Activated T-cell treated with anti-CD3 and anti-CD28 coated beads, Interleukin-2, amount 50 U/mL, for 24 hours (primary cell): ENCODE data around the gene TMED8.

ENCODE experiments used
- DNase-seq: peaks from one replicate; pipeline ENCODE4 v3.0.0-alpha.2; 2020
- H3K27ac Mint-ChIP-seq: 2 replicates; pipeline ENCODE4 v1.8.0; 2020; ENCODE audit warnings: mild to moderate bottlenecking, mixed read lengths
- H3K27me3 Mint-ChIP-seq: 2 replicates; pipeline ENCODE4 v1.8.0; 2020; ENCODE audit warnings: mixed read lengths
- H3K36me3 Mint-ChIP-seq: 2 replicates; pipeline ENCODE4 v1.8.0; 2020; ENCODE audit warnings: low read depth, mixed read lengths
- H3K4me1 Mint-ChIP-seq: 2 replicates; pipeline ENCODE4 v1.8.0; 2020; ENCODE audit warnings: low read depth, mixed read lengths
- H3K4me3 Mint-ChIP-seq: 2 replicates; pipeline ENCODE4 v1.8.0; 2020; ENCODE audit warnings: mild to moderate bottlenecking, moderate library complexity, mixed read lengths
- H3K9me3 Mint-ChIP-seq: 2 replicates; pipeline ENCODE4 v1.8.0; 2020; ENCODE audit warnings: mixed read lengths

Gene TMED8

GRCh38 chr14:77306416-77306815 lies 70.5 kb downstream of the TMED8 start:
- DNase-seq, result no peak
- Mint-ChIP-seq H3K27ac (no peak overlapping the region), H3K4me3 (no peak overlapping the region), H3K4me1 (peaks cover 37% of the 10 kb centered on the region), H3K9me3 (no peaks in the 10 kb centered on the region), H3K27me3 (no peaks in the 10 kb centered on the region), H3K36me3 (peaks cover 19% of the 10 kb centered on the region)

- no peaks in the 10 kb centered on the region for H3K9me3 Mint-ChIP-seq
- no peak overlapping the region for H3K4me3 Mint-ChIP-seq
- H3K27me3 Mint-ChIP-seq, result no peaks in the 10 kb centered on the region
- peaks cover 22% of the 10 kb centered on the region for H3K36me3 Mint-ChIP-seq
- H3K27ac Mint-ChIP-seq, result no peak overlapping the region
- no peak for DNase-seq
- H3K4me1 Mint-ChIP-seq, result peaks cover 37% of the 10 kb centered on the region
These were observed 71.2 kb downstream of the TMED8 start for GRCh38 chr14:77305696-77306095.

- Mint-ChIP-seq H3K27ac (peak overlapping the region; percentile 92), H3K4me1 (peaks cover 34% of the 10 kb centered on the region), H3K27me3 (no peaks in the 10 kb centered on the region), H3K4me3 (peak overlapping the region; percentile 19), H3K9me3 (no peaks in the 10 kb centered on the region), H3K36me3 (peaks cover 25% of the 10 kb centered on the region)
- no peak for DNase-seq
These were observed 73.3 kb downstream of the TMED8 start for GRCh38 chr14:77303417-77304156.

- peak overlapping the region; percentile 92 for H3K27ac Mint-ChIP-seq
- H3K4me1 Mint-ChIP-seq, result peaks cover 34% of the 10 kb centered on the region
- H3K4me3 Mint-ChIP-seq, result peak overlapping the region; percentile 19
These were observed 74.0 kb downstream of the TMED8 start for GRCh38 chr14:77302926-77303325.

GRCh38 chr14:77301103-77301502 lies 75.8 kb downstream of the TMED8 start:
- H3K36me3 Mint-ChIP-seq, result peaks cover 44% of the 10 kb centered on the region
- H3K4me1 Mint-ChIP-seq, result peaks cover 26% of the 10 kb centered on the region
- no peaks in the 10 kb centered on the region for H3K27me3 Mint-ChIP-seq
- peak; percentile 62 for DNase-seq
- no peak overlapping the region for H3K4me3 Mint-ChIP-seq
- H3K9me3 Mint-ChIP-seq, result no peaks in the 10 kb centered on the region
- no peak overlapping the region for H3K27ac Mint-ChIP-seq

More at GRCh38 chr14:77302926-77303325, 74.0 kb downstream of the TMED8 start:
- Mint-ChIP-seq H3K9me3 (no peaks in the 10 kb centered on the region), H3K36me3 (peaks cover 31% of the 10 kb centered on the region), H3K27me3 (no peaks in the 10 kb centered on the region)
- DNase-seq, result no peak

GRCh38 chr14:77299771-77300170 lies 77.1 kb downstream of the TMED8 start:
- H3K36me3 Mint-ChIP-seq, result peaks cover 42% of the 10 kb centered on the region
- no peak overlapping the region for H3K4me3 Mint-ChIP-seq
- no peak overlapping the region for H3K27ac Mint-ChIP-seq
- H3K9me3 Mint-ChIP-seq, result no peaks in the 10 kb centered on the region
- no peaks in the 10 kb centered on the region for H3K27me3 Mint-ChIP-seq
- no peak for DNase-seq
- peaks cover 25% of the 10 kb centered on the region for H3K4me1 Mint-ChIP-seq

GRCh38 chr14:77296906-77297305 lies 80.0 kb downstream of the TMED8 start:
- peaks cover 48% of the 10 kb centered on the region for H3K36me3 Mint-ChIP-seq
- no peak overlapping the region for H3K4me3 Mint-ChIP-seq
- no peaks in the 10 kb centered on the region for H3K9me3 Mint-ChIP-seq
- no peaks in the 10 kb centered on the region for H3K27me3 Mint-ChIP-seq
- H3K4me1 Mint-ChIP-seq, result no peaks in the 10 kb centered on the region
- no peak overlapping the region for H3K27ac Mint-ChIP-seq
- DNase-seq, result no peak

GRCh38 chr14:77296155-77296554 lies 80.7 kb downstream of the TMED8 start:
- no peak overlapping the region for H3K27ac Mint-ChIP-seq
- no peaks in the 10 kb centered on the region for H3K27me3 Mint-ChIP-seq
- H3K4me1 Mint-ChIP-seq, result no peaks in the 10 kb centered on the region
- no peak for DNase-seq
- no peaks in the 10 kb centered on the region for H3K9me3 Mint-ChIP-seq
- H3K36me3 Mint-ChIP-seq, result peaks cover 46% of the 10 kb centered on the region
- H3K4me3 Mint-ChIP-seq, result no peak overlapping the region

- Mint-ChIP-seq H3K4me3 (no peak overlapping the region), H3K27ac (no peak overlapping the region), H3K27me3 (no peaks in the 10 kb centered on the region), H3K4me1 (no peaks in the 10 kb centered on the region), H3K9me3 (no peaks in the 10 kb centered on the region), H3K36me3 (peaks cover 35% of the 10 kb centered on the region)
- no peak for DNase-seq
These were observed 86.2 kb downstream of the TMED8 start for GRCh38 chr14:77290705-77291104.

- Mint-ChIP-seq H3K9me3 (no peaks in the 10 kb centered on the region), H3K36me3 (peaks cover 41% of the 10 kb centered on the region), H3K27me3 (no peaks in the 10 kb centered on the region)
These were observed 90.3 kb downstream of the TMED8 start for GRCh38 chr14:77286576-77286975.

More at GRCh38 chr14:77286576-77286975, 90.3 kb downstream of the TMED8 start:
- no peaks in the 10 kb centered on the region for H3K4me1 Mint-ChIP-seq
- no peak overlapping the region for H3K4me3 Mint-ChIP-seq
- no peak for DNase-seq
- H3K27ac Mint-ChIP-seq, result no peak overlapping the region
